ENCODE results near the gene STK39. TPM values are rescaled to one million over a fixed set of nuclear protein-coding genes. Genes with fewer than 3 reads are reported as not detected.
"Not testable (repeated sequence)": the region's sequence is repeated elsewhere in the genome, so short reads cannot be mapped to it uniquely, and the experiment has no call there.

Gene STK39
- polyA plus RNA-seq, 4 donors, result 19.0 to 68.7 (median 41.3) TPM

- DNase-seq, result no peak
- Histone ChIP-seq H3K27ac (ENCODE audit: low read depth in 1 of 3, low read length in 2 of 3) (no peak overlapping the region), H3K27me3 (ENCODE audit: control insufficient read depth in 3 of 3, insufficient read depth in 3 of 3, low read length in 3 of 3) (no peaks in the 10 kb centered on the region), H3K9me3 (ENCODE audit: control insufficient read depth in 2 of 2, insufficient read depth in 1 of 2, low read depth in 1 of 2, low read length in 1 of 2) (no peaks in the 10 kb centered on the region), H3K4me1 (ENCODE audit: control insufficient read depth in 3 of 3, insufficient read depth in 2 of 3, low read depth in 1 of 3, low read length in 2 of 3) (peaks cover 2 to 6% (median 3%) of the 10 kb centered on the region in 3 donors), H3K36me3 (ENCODE audit: control insufficient read depth in 3 of 3, insufficient read depth in 2 of 3, low read depth in 1 of 3, low read length in 3 of 3) (peaks cover 0 to 12% (median 5%) of the 10 kb centered on the region in 3 donors), H3K4me3 (ENCODE audit: low read depth in 1 of 3, low read length in 3 of 3) (no peak overlapping the region)
- WGBS, 3 donors, result 82 to 87% (median 83%) methylated on average over 3 of the region's 3 CpGs
- no peak for FAIRE-seq
Observed at GRCh38 chr2:168047091-168047690, 200.2 kb downstream of the STK39 start.

- H3K4me1 ChIP-seq (ENCODE audit: control insufficient read depth in 3 of 3, insufficient read depth in 2 of 3, low read depth in 1 of 3, low read length in 2 of 3), result peaks cover 2 to 6% (median 3%) of the 10 kb centered on the region in 3 donors
- H3K4me3 ChIP-seq (ENCODE audit: low read depth in 1 of 3, low read length in 3 of 3), result no peak overlapping the region
- DNase-seq, result peak in 1 of 2 donors; percentile 25
- no peaks in the 10 kb centered on the region for H3K27me3 ChIP-seq (ENCODE audit: control insufficient read depth in 3 of 3, insufficient read depth in 3 of 3, low read length in 3 of 3)
- H3K27ac ChIP-seq (ENCODE audit: low read depth in 1 of 3, low read length in 2 of 3), result no peak overlapping the region
- peaks cover 0 to 8% (median 5%) of the 10 kb centered on the region in 3 donors for H3K36me3 ChIP-seq (ENCODE audit: control insufficient read depth in 3 of 3, insufficient read depth in 2 of 3, low read depth in 1 of 3, low read length in 3 of 3)
- H3K9me3 ChIP-seq (ENCODE audit: control insufficient read depth in 2 of 2, insufficient read depth in 1 of 2, low read depth in 1 of 2, low read length in 1 of 2), result no peaks in the 10 kb centered on the region
- no peak for FAIRE-seq
- whole genome bisulfite sequencing, 3 donors, result 96 to 100% (median 98%) methylated on average over 1 of the region's 1 CpG
Observed at GRCh38 chr2:168044579-168044978, 202.8 kb downstream of the STK39 start.

GRCh38 chr2:168044176-168044575 is 203.2 kb downstream of the STK39 start:
- peaks cover 2 to 6% (median 3%) of the 10 kb centered on the region in 3 donors for H3K4me1 ChIP-seq (ENCODE audit: control insufficient read depth in 3 of 3, insufficient read depth in 2 of 3, low read depth in 1 of 3, low read length in 2 of 3)
- DNase-seq (peak; percentile 48 to 57), FAIRE-seq (no peak)
- H3K4me3 ChIP-seq (ENCODE audit: low read depth in 1 of 3, low read length in 3 of 3), result no peak overlapping the region
- H3K27ac ChIP-seq (ENCODE audit: low read depth in 1 of 3, low read length in 2 of 3), result no peak overlapping the region
- no peaks in the 10 kb centered on the region for H3K27me3 ChIP-seq (ENCODE audit: control insufficient read depth in 3 of 3, insufficient read depth in 3 of 3, low read length in 3 of 3)
- peaks cover 0 to 8% (median 5%) of the 10 kb centered on the region in 3 donors for H3K36me3 ChIP-seq (ENCODE audit: control insufficient read depth in 3 of 3, insufficient read depth in 2 of 3, low read depth in 1 of 3, low read length in 3 of 3)
- WGBS, 3 donors, result 29 to 71% (median 40%) methylated on average over 2 of the region's 2 CpGs
- no peaks in the 10 kb centered on the region for H3K9me3 ChIP-seq (ENCODE audit: control insufficient read depth in 2 of 2, insufficient read depth in 1 of 2, low read depth in 1 of 2, low read length in 1 of 2)

- 88 to 93% (median 92%) methylated on average over 5 of the region's 5 CpGs for WGBS, 3 donors
- not testable (repeated sequence) for H3K36me3 ChIP-seq (ENCODE audit: control insufficient read depth in 3 of 3, insufficient read depth in 2 of 3, low read depth in 1 of 3, low read length in 3 of 3); H3K9me3 ChIP-seq (ENCODE audit: control insufficient read depth in 2 of 2, insufficient read depth in 1 of 2, low read depth in 1 of 2, low read length in 1 of 2); DNase-seq; H3K27ac ChIP-seq (ENCODE audit: low read depth in 1 of 3, low read length in 2 of 3); FAIRE-seq; H3K4me3 ChIP-seq (ENCODE audit: low read depth in 1 of 3, low read length in 3 of 3); H3K4me1 ChIP-seq (ENCODE audit: control insufficient read depth in 3 of 3, insufficient read depth in 2 of 3, low read depth in 1 of 3, low read length in 2 of 3); H3K27me3 ChIP-seq (ENCODE audit: control insufficient read depth in 3 of 3, insufficient read depth in 3 of 3, low read length in 3 of 3)
Observed at GRCh38 chr2:168042127-168042824, 205.1 kb downstream of the STK39 start.

GRCh38 chr2:168039881-168040280 is 207.5 kb downstream of the STK39 start:
- FAIRE-seq, result no peak

GRCh38 chr2:168037778-168038177 is 209.6 kb downstream of the STK39 start:
- Histone ChIP-seq H3K4me3 (ENCODE audit: low read depth in 1 of 3, low read length in 3 of 3) (no peak overlapping the region), H3K4me1 (ENCODE audit: control insufficient read depth in 3 of 3, insufficient read depth in 2 of 3, low read depth in 1 of 3, low read length in 2 of 3) (no peaks in the 10 kb centered on the region), H3K27ac (ENCODE audit: low read depth in 1 of 3, low read length in 2 of 3) (no peak overlapping the region), H3K9me3 (ENCODE audit: control insufficient read depth in 2 of 2, insufficient read depth in 1 of 2, low read depth in 1 of 2, low read length in 1 of 2) (no peaks in the 10 kb centered on the region), H3K36me3 (ENCODE audit: control insufficient read depth in 3 of 3, insufficient read depth in 2 of 3, low read depth in 1 of 3, low read length in 3 of 3) (peaks cover 0 to 2% (median 2%) of the 10 kb centered on the region in 3 donors), H3K27me3 (ENCODE audit: control insufficient read depth in 3 of 3, insufficient read depth in 3 of 3, low read length in 3 of 3) (no peaks in the 10 kb centered on the region)
- FAIRE-seq (no peak), DNase-seq (no peak)
- WGBS, 3 donors, result 82 to 95% (median 92%) methylated on average over 2 of the region's 2 CpGs

More at GRCh38 chr2:168039881-168040280, 207.5 kb downstream of the STK39 start:
- H3K27ac ChIP-seq (ENCODE audit: low read depth in 1 of 3, low read length in 2 of 3), result no peak overlapping the region
- no peaks in the 10 kb centered on the region for H3K36me3 ChIP-seq (ENCODE audit: control insufficient read depth in 3 of 3, insufficient read depth in 2 of 3, low read depth in 1 of 3, low read length in 3 of 3)
- no peak for DNase-seq
- H3K27me3 ChIP-seq (ENCODE audit: control insufficient read depth in 3 of 3, insufficient read depth in 3 of 3, low read length in 3 of 3), result no peaks in the 10 kb centered on the region
- no peak overlapping the region for H3K4me3 ChIP-seq (ENCODE audit: low read depth in 1 of 3, low read length in 3 of 3)
- no peaks in the 10 kb centered on the region for H3K9me3 ChIP-seq (ENCODE audit: control insufficient read depth in 2 of 2, insufficient read depth in 1 of 2, low read depth in 1 of 2, low read length in 1 of 2)
- 70 to 81% (median 72%) methylated on average over 3 of the region's 3 CpGs for WGBS, 3 donors
- peaks cover 2 to 6% (median 3%) of the 10 kb centered on the region in 3 donors for H3K4me1 ChIP-seq (ENCODE audit: control insufficient read depth in 3 of 3, insufficient read depth in 2 of 3, low read depth in 1 of 3, low read length in 2 of 3)

GRCh38 chr2:168035458-168035857 is 211.9 kb downstream of the STK39 start:
- no peak overlapping the region for H3K27ac ChIP-seq (ENCODE audit: low read depth in 1 of 3, low read length in 2 of 3)
- WGBS, 3 donors, result 73 to 91% (median 88%) methylated on average over 5 of the region's 5 CpGs
- no peak for FAIRE-seq
- no peak for DNase-seq
- no peak overlapping the region for H3K4me3 ChIP-seq (ENCODE audit: low read depth in 1 of 3, low read length in 3 of 3)
- peaks cover 0 to 2% (median 2%) of the 10 kb centered on the region in 3 donors for H3K36me3 ChIP-seq (ENCODE audit: control insufficient read depth in 3 of 3, insufficient read depth in 2 of 3, low read depth in 1 of 3, low read length in 3 of 3)
- H3K9me3 ChIP-seq (ENCODE audit: control insufficient read depth in 2 of 2, insufficient read depth in 1 of 2, low read depth in 1 of 2, low read length in 1 of 2), result no peaks in the 10 kb centered on the region
- no peaks in the 10 kb centered on the region for H3K4me1 ChIP-seq (ENCODE audit: control insufficient read depth in 3 of 3, insufficient read depth in 2 of 3, low read depth in 1 of 3, low read length in 2 of 3)
- H3K27me3 ChIP-seq (ENCODE audit: control insufficient read depth in 3 of 3, insufficient read depth in 3 of 3, low read length in 3 of 3), result no peaks in the 10 kb centered on the region

- Histone ChIP-seq H3K36me3 (ENCODE audit: control insufficient read depth in 3 of 3, insufficient read depth in 2 of 3, low read depth in 1 of 3, low read length in 3 of 3) (peaks cover 0 to 2% (median 2%) of the 10 kb centered on the region in 3 donors), H3K4me3 (ENCODE audit: low read depth in 1 of 3, low read length in 3 of 3) (no peak overlapping the region), H3K27me3 (ENCODE audit: control insufficient read depth in 3 of 3, insufficient read depth in 3 of 3, low read length in 3 of 3) (no peaks in the 10 kb centered on the region), H3K4me1 (ENCODE audit: control insufficient read depth in 3 of 3, insufficient read depth in 2 of 3, low read depth in 1 of 3, low read length in 2 of 3) (peaks cover 0 to under 1% (median 0%) of the 10 kb centered on the region in 3 donors), H3K9me3 (ENCODE audit: control insufficient read depth in 2 of 2, insufficient read depth in 1 of 2, low read depth in 1 of 2, low read length in 1 of 2) (no peaks in the 10 kb centered on the region), H3K27ac (ENCODE audit: low read depth in 1 of 3, low read length in 2 of 3) (no peak overlapping the region)
- WGBS, 3 donors, result 95 to 97% (median 96%) methylated on average over 5 of the region's 5 CpGs
- no peak for FAIRE-seq
- DNase-seq, result no peak
Observed at GRCh38 chr2:168034616-168035015, 212.8 kb downstream of the STK39 start.
